ENCODE measurements around the gene FLT4. TPM values are rescaled to one million over a fixed set of nuclear protein-coding genes. Genes with fewer than 3 reads are reported as not detected.

Gene FLT4
- total and polyA plus RNA-seq, 2 donors (not counting 1 experiment from before 2014, with no cell fraction given) = 0.01 TPM; not detected in 1

- WGBS (ENCODE audit: insufficient coverage) = 96% methylated on average over 8 of the region's 10 CpGs
- H3K27ac Mint-ChIP-seq = no peak overlapping the region
- H2AFZ ChIP-seq (ENCODE audit: insufficient read depth, low read depth, low read length, poor library complexity, severe bottlenecking) = no peak overlapping the region
These were observed 17.4 kb upstream of the FLT4 start for GRCh38 chr5:180666812-180667211.

More at GRCh38 chr5:180666812-180667211, 17.4 kb upstream of the FLT4 start:
- Histone ChIP-seq H3K4me1 (ENCODE audit: control insufficient read depth in 2 of 2, insufficient read depth in 2 of 2, low read length in 2 of 2) (peaks cover 0 to 5% of the 10 kb centered on the region in 2 donors), H3K9me3 (ENCODE audit: control extremely low read depth in 1 of 3, control insufficient read depth in 2 of 3, insufficient read depth in 1 of 3, low read length in 2 of 3) (peaks cover 0 to 8% (median 0%) of the 10 kb centered on the region in 3 donors), H3K27ac (ENCODE audit: low read length in 2 of 2) (no peak overlapping the region), H3K4me3 (ENCODE audit: control extremely low read depth in 1 of 5, extremely low read depth in 1 of 5, insufficient read depth in 1 of 5, low read depth in 2 of 5, low read length in 4 of 5) (no peak overlapping the region), H4K20me1 (ENCODE audit: control insufficient read depth, insufficient read depth, low read length, poor library complexity, severe bottlenecking) (no peaks in the 10 kb centered on the region), H3K79me2 (ENCODE audit: control insufficient read depth, insufficient read depth, low read length) (no peaks in the 10 kb centered on the region), H3K27me3 (replicated peaks in 1 of 4; ENCODE audit: control extremely low read depth in 1 of 4, control insufficient read depth in 3 of 4, insufficient read depth in 4 of 4, low read length in 3 of 4) (peaks cover 0 to 2% (median 0%) of the 10 kb centered on the region in 4 experiments), H3K4me2 (replicated peaks; ENCODE audit: low read depth, low read length, poor library complexity, severe bottlenecking) (no peak overlapping the region), H3K36me3 (replicated peaks in 1 of 2; ENCODE audit: control extremely low read depth in 1 of 2, control insufficient read depth in 1 of 2, extremely low read depth in 1 of 2, insufficient read depth in 2 of 2, low read length in 1 of 2) (no peaks in the 10 kb centered on the region), H3K9ac (ENCODE audit: low read length) (no peak overlapping the region)
- no peak for DNase-seq
- ChIA-PET POLR2A (no interaction called here), CTCF (interaction anchor here (1.2 kb wide), 1 partner anchor 14 kb away, joined by 3 read pairs; no protein-coding TSS in a partner anchor)
- Mint-ChIP-seq H3K4me1 (peaks cover 8% of the 10 kb centered on the region), H3K9me3 (ENCODE audit: insufficient read depth) (no peaks in the 10 kb centered on the region), H3K27me3 (peaks cover 18% of the 10 kb centered on the region), H3K4me3 (no peak overlapping the region)
- TF ChIP-seq EZH2 (IDR thresholded peaks at IDR 0.05; ENCODE audit: borderline replicate concordance, insufficient read depth, low read depth, low read length, poor library complexity, severe bottlenecking) (no peak), CTCF (IDR thresholded peaks at IDR 0.05) (no peak)
- intact Hi-C loops (cut with micrococcal nuclease) = no loop called here
- no peak for ATAC-seq (ENCODE audit: low read depth)
